SU-DHL-6 (cell line): ENCODE measurements around the gene MAL.

Experiments used
- CTCF ChIP-seq: fragments of 200-600 bp; sonication (generic); IDR thresholded peaks from one replicate; pipeline ENCODE4 v1.5.1; 2017; ENCODE audit warnings: antibody characterized with exemption, mild to moderate bottlenecking, low read length, moderate library complexity; ENCODE audit not compliant: insufficient read depth, poor library complexity, severe bottlenecking
- EZH2phosphoT487 ChIP-seq: fragments of 200-600 bp; sonication (generic), shearing (Covaris generic); conservative IDR thresholded peaks from 2 replicates; pipeline ENCODE4 v1.6.1; 2018; ENCODE audit warnings: mild to moderate bottlenecking, antibody characterized with exemption, low read length, moderate library complexity, mixed read lengths

GRCh38 chr2:95018861-95019550, 6.5 kb upstream of the MAL start:
- TF ChIP-seq CTCF, result no peak
- no peak for TF ChIP-seq EZH2phosphoT487
